Small intestine (tissue), 7 donors: ENCODE results near the gene SNRPD3. TPM values are rescaled to one million over a fixed set of nuclear protein-coding genes. Genes with fewer than 3 reads are reported as not detected.
"Not testable (repeated sequence)": the region's sequence is repeated elsewhere in the genome, so short reads cannot be mapped to it uniquely, and the experiment has no call there.

Source experiments
- DNase-seq, 2 donors: peaks; one replicate each; pipeline versions ENCODE4 v3.0.0 to v3.0.0-alpha.2; 2013
- FAIRE-seq: peaks from 2 replicates; lab custom pipeline; 2012; peaks lifted over from hg19 to GRCh38; lab: Jason Lieb, UNC
- H3K27ac ChIP-seq, 3 donors: one replicate each; pipeline ENCODE4 v1.5.1; 2013; ENCODE audit warnings: low read length in 2 of 3, mild to moderate bottlenecking in 2 of 3, control low read depth in 1 of 3, inconsistent platforms in 1 of 3, low read depth in 1 of 3, moderate library complexity in 1 of 3
- H3K27me3 ChIP-seq, 3 donors: one replicate each; pipeline ENCODE4 v1.6.1; 2013; ENCODE audit warnings: low read length in 3 of 3, inconsistent platforms in 1 of 3; ENCODE audit not compliant: control insufficient read depth in 3 of 3, insufficient read depth in 3 of 3
- H3K36me3 ChIP-seq, 3 donors: one replicate each; pipeline ENCODE4 v1.6.1; 2013; ENCODE audit warnings: low read length in 3 of 3, inconsistent platforms in 1 of 3, low read depth in 1 of 3, mild to moderate bottlenecking in 1 of 3, moderate library complexity in 1 of 3; ENCODE audit not compliant: control insufficient read depth in 3 of 3, insufficient read depth in 2 of 3
- H3K4me1 ChIP-seq, 3 donors: one replicate each; pipeline ENCODE4 v1.6.1; 2013; ENCODE audit warnings: low read length in 2 of 3, inconsistent platforms in 1 of 3, low read depth in 1 of 3, mild to moderate bottlenecking in 1 of 3, moderate library complexity in 1 of 3; ENCODE audit not compliant: control insufficient read depth in 3 of 3, insufficient read depth in 2 of 3
- H3K4me3 ChIP-seq, 3 donors: one replicate each; pipeline ENCODE4 v1.5.1; 2013; ENCODE audit warnings: low read length in 3 of 3, control low read depth in 1 of 3, inconsistent platforms in 1 of 3, low read depth in 1 of 3, mild to moderate bottlenecking in 1 of 3, moderate library complexity in 1 of 3
- H3K9me3 ChIP-seq, 2 donors: one replicate each; pipeline ENCODE4 v1.6.1; 2013; ENCODE audit warnings: low read depth in 1 of 2, low read length in 1 of 2; ENCODE audit not compliant: control insufficient read depth in 2 of 2, insufficient read depth in 1 of 2
- WGBS, 3 donors: extraction: QIAGEN DNeasy Blood & Tissue Kit; methylation state at CpG; one replicate each; pipeline ENCODE4 v1.1.7; 2013; 5-methylcytosine and 5-hydroxymethylcytosine counted together
- polyA plus RNA-seq, 4 donors: library from polyadenylated mRNA; stranded (reverse) in 3 of 4; unstranded in 1 of 4; fragments of 200-250 nt in 3 of 4; fragments of 120-200 nt in 1 of 4; gene quantifications; one replicate each; pipeline versions ENCODE4 v1.2.1 to v1.2.3, GENCODE V29; 2013
- donor health status: healthy with polysubstance abuse.
- donor health status: control.
- donor health status: control.
- donor health status: Bipolar disorder and iron deficiency.
- donor health status: healthy.

The SNRPD3 gene
- polyA plus RNA-seq, 4 donors = 150 to 162 (median 154) TPM

GRCh38 chr22:24593836-24594568 is 38.2 kb downstream of the SNRPD3 start:
- 34 to 58% (median 36%) methylated on average over 16 of the region's 16 CpGs for WGBS, 3 donors
- no peak overlapping the region for H3K4me3 ChIP-seq
- peaks cover 0 to 16% (median 0%) of the 10 kb centered on the region in 3 donors for H3K36me3 ChIP-seq
- H3K27me3 ChIP-seq = no peaks in the 10 kb centered on the region
- peak; percentile 61 to 66 for DNase-seq
- peaks cover 0 to 24% (median 4%) of the 10 kb centered on the region in 3 donors for H3K4me1 ChIP-seq
- no peaks in the 10 kb centered on the region for H3K9me3 ChIP-seq
- peak overlapping the region in 2 of 3 donors; percentile 48 to 95 for H3K27ac ChIP-seq
- FAIRE-seq = no peak

DNA sequence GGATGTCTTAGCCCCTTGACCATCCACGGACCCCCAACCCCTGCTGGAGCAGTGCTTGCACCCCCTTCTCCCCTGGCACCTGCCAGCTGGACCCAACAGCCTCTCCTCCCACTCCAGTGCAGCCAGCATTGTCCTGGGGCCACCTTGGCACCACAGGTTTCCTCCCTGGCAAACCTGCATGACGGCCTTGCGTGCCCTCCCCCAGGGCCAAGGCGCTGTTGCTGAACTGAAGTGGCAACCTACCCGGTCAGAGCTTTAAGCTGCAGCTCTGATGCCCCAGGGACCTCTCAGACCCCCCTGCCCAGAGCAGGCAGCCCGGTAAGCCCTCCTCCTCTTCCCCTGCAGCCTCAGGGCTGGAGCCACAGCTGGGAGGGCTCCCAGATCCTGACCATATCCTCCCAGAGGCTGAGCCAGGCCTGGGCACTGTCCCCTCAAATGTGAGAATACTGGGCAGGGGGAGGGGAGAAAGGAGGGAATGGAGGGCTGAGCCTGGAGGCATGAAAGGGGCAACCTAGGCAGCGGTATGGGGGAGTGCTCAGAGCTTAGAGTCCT is 38.8 kb downstream of the SNRPD3 start:
- no peaks in the 10 kb centered on the region for H3K9me3 ChIP-seq
- H3K27ac ChIP-seq = peak overlapping the region in 1 of 3 donors; percentile 95
- no peak overlapping the region for H3K4me3 ChIP-seq
- peaks cover 3 to 24% (median 4%) of the 10 kb centered on the region in 3 donors for H3K4me1 ChIP-seq
- 36 to 68% (median 56%) methylated on average over 7 of the region's 7 CpGs for WGBS, 3 donors
- H3K36me3 ChIP-seq = peaks cover 0 to 10% (median 0%) of the 10 kb centered on the region in 3 donors
- FAIRE-seq (no peak), DNase-seq (no peak)
- no peaks in the 10 kb centered on the region for H3K27me3 ChIP-seq

DNA sequence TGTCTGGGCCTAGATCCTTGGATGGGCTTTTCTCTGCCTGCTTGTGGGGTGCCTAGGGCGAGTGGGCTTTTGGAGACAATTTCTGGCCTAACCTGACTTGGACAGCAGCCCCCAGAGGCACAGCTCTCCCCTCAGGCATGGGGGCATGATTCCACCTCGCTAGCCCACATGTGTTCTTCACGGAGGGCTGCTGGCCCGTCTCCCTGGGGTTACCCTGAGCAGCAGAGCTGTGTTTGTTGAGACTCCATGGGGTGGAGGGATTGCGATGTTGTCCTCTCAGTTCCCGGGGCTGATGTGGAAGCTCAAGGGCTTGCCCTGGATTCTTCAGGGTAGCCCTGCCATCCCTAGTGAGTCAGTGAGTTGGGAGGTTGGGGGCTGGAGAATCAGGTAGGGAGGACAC is 39.4 kb downstream of the SNRPD3 start:
- DNase-seq = no peak
- no peaks in the 10 kb centered on the region for H3K27me3 ChIP-seq
- peaks cover 0 to 7% (median 0%) of the 10 kb centered on the region in 3 donors for H3K36me3 ChIP-seq
- WGBS, 3 donors = 85 to 93% (median 92%) methylated on average over 6 of the region's 6 CpGs
- FAIRE-seq = no peak
- no peak overlapping the region for H3K27ac ChIP-seq
- H3K4me3 ChIP-seq = no peak overlapping the region
- H3K4me1 ChIP-seq = peaks cover 3 to 28% (median 4%) of the 10 kb centered on the region in 3 donors
- H3K9me3 ChIP-seq = no peaks in the 10 kb centered on the region

- Histone ChIP-seq H3K27ac (no peak overlapping the region), H3K9me3 (no peaks in the 10 kb centered on the region), H3K4me3 (no peak overlapping the region), H3K36me3 (peaks cover 0 to 7% (median 0%) of the 10 kb centered on the region in 3 donors), H3K27me3 (no peaks in the 10 kb centered on the region), H3K4me1 (peaks cover 4 to 28% (median 7%) of the 10 kb centered on the region in 3 donors)
- DNase-seq (no peak), FAIRE-seq (no peak)
- WGBS, 3 donors = 92 to 99% (median 94%) methylated on average over 4 of the region's 4 CpGs
Observed at GRCh38 chr22:24595863-24596262, 40.1 kb downstream of the SNRPD3 start.

- FAIRE-seq, H3K36me3 ChIP-seq, H3K27me3 ChIP-seq, H3K4me3 ChIP-seq, DNase-seq, H3K9me3 ChIP-seq, H3K27ac ChIP-seq: not testable (repeated sequence)
- peaks cover 8 to 36% (median 10%) of the 10 kb centered on the region in 3 donors for H3K4me1 ChIP-seq
- WGBS, 3 donors = 82 to 90% (median 89%) methylated on average over 9 of the region's 9 CpGs
Observed at GRCh38 chr22:24597076-24597475, 41.3 kb downstream of the SNRPD3 start.

- Histone ChIP-seq H3K27me3 (no peaks in the 10 kb centered on the region), H3K4me1 (peaks cover 4 to 29% (median 10%) of the 10 kb centered on the region in 3 donors), H3K9me3 (no peaks in the 10 kb centered on the region), H3K27ac (no peak overlapping the region), H3K36me3 (no peaks in the 10 kb centered on the region), H3K4me3 (no peak overlapping the region)
- WGBS, 3 donors = 82 to 87% (median 85%) methylated on average over 6 to 8 of the region's 8 CpGs
- FAIRE-seq (no peak), DNase-seq (no peak)
Observed at GRCh38 chr22:24599514-24599913, 43.7 kb downstream of the SNRPD3 start.

- H3K36me3 ChIP-seq, H3K27ac ChIP-seq, DNase-seq, H3K9me3 ChIP-seq, H3K4me3 ChIP-seq, H3K27me3 ChIP-seq, FAIRE-seq: not testable (repeated sequence)
- WGBS, 3 donors = 74 to 87% (median 77%) methylated on average over 3 of the region's 3 CpGs
- peaks cover 4 to 27% (median 10%) of the 10 kb centered on the region in 3 donors for H3K4me1 ChIP-seq
Observed at GRCh38 chr22:24599958-24600715, 44.3 kb downstream of the SNRPD3 start.
